Cardiac muscle cell (in vitro differentiated cells and primary cell): ENCODE measurements around the gene SSUH2. TPM values are rescaled to one million over a fixed set of nuclear protein-coding genes. Genes with fewer than 3 reads are reported as not detected.

Experiments
- DNase-seq, 2 donors: peaks; one replicate each; pipeline versions ENCODE4 v3.0.0 to v3.0.0-alpha.2; 2010 to 2017; ENCODE audit warnings: low read depth in 1 of 2, low spot score in 1 of 2
- H3K27ac ChIP-seq: fragments of 200-600 bp; sonication (generic); 2 replicates; pipeline ENCODE4 v1.5.1; 2016
- H3K27me3 ChIP-seq: fragments of 200-600 bp; sonication (generic); 2 replicates; pipeline ENCODE4 v1.6.0; 2016; ENCODE audit warnings: control low read depth
- H3K36me3 ChIP-seq: fragments of 200-600 bp; sonication (generic); 2 replicates; pipeline ENCODE4 v1.5.1; 2016; ENCODE audit warnings: control low read depth
- H3K4me1 ChIP-seq: fragments of 200-600 bp; sonication (generic); 2 replicates; pipeline ENCODE4 v1.8.1; 2017; ENCODE audit warnings: low read depth, mild to moderate bottlenecking, mixed run types
- H3K4me3 ChIP-seq: fragments of 200-600 bp; sonication (generic); 2 replicates; pipeline ENCODE4 v1.5.1; 2016; ENCODE audit warnings: mild to moderate bottlenecking
- H3K9me3 ChIP-seq: fragments of 200-600 bp; sonication (generic); 2 replicates; pipeline ENCODE4 v1.5.1; 2017; ENCODE audit warnings: low read depth, mild to moderate bottlenecking, control low read depth
- polyA plus RNA-seq: library from polyadenylated mRNA; unstranded; fragments of >200 nt; fragmentation: Nextera tagmentation; extraction: Ambion mirVana; gene quantifications from 2 replicates; pipeline ENCODE4 v1.2.1, GENCODE V29; 2016
- total RNA-seq: library from RNA; depleted of rRNA; stranded (reverse); fragments of >200 nt; gene quantifications from 2 replicates; pipeline ENCODE4 v1.2.3, GENCODE V29; 2016
- TF ChIP-seq, protein P1 (sequence below): IDR thresholded peaks from 2 replicates; pipeline ENCODE4 v1.5.1; 2012; ENCODE audit warnings: low read depth, mild to moderate bottlenecking, low read length

SSUH2 gene
- total and polyA plus RNA-seq, 2 experiments from 2014 or later, result 0.33 TPM; not detected in 1

DNA sequence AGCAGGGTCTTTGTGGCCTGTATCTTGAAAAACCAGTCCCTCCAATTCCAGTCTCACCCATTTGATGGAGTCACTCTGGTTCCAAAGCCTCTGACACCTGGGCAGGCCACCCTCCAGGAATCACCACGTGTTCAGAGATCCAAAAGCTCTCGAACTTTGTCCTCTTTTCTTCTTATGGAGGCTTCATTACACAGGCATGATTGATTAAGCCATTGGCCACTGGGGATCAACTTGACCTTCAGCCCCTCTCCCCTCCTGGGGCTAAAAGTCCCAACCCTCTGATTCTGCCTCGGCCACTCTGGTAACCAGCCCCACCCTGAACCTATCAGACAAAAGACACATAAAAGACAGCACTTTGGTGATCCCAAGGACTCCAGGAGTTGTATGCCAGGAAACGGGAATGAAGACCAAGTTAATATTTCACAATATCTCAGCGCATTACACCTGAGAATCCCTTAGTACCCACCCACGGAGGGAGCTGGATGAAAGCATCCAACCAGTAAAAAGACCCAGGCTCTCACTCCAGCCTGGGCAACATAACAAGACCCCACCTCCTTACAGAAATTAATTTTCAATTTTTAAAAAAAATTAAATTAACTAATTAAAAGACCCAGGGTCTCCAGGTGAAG, 23.0 kb upstream of the SSUH2 start:
- no peak for DNase-seq
- peaks cover 21% of the 10 kb centered on the region for H3K27me3 ChIP-seq
- TF ChIP-seq, protein P1, sequence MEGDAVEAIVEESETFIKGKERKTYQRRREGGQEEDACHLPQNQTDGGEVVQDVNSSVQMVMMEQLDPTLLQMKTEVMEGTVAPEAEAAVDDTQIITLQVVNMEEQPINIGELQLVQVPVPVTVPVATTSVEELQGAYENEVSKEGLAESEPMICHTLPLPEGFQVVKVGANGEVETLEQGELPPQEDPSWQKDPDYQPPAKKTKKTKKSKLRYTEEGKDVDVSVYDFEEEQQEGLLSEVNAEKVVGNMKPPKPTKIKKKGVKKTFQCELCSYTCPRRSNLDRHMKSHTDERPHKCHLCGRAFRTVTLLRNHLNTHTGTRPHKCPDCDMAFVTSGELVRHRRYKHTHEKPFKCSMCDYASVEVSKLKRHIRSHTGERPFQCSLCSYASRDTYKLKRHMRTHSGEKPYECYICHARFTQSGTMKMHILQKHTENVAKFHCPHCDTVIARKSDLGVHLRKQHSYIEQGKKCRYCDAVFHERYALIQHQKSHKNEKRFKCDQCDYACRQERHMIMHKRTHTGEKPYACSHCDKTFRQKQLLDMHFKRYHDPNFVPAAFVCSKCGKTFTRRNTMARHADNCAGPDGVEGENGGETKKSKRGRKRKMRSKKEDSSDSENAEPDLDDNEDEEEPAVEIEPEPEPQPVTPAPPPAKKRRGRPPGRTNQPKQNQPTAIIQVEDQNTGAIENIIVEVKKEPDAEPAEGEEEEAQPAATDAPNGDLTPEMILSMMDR, result no peak
- H3K4me3 ChIP-seq, result no peak overlapping the region
- H3K36me3 ChIP-seq, result no peaks in the 10 kb centered on the region
- H3K4me1 ChIP-seq, result peaks cover 3% of the 10 kb centered on the region
- H3K9me3 ChIP-seq, result no peaks in the 10 kb centered on the region
- H3K27ac ChIP-seq, result no peak overlapping the region

- peaks cover 20% of the 10 kb centered on the region for H3K27me3 ChIP-seq
- H3K36me3 ChIP-seq, result no peaks in the 10 kb centered on the region
- H3K27ac ChIP-seq, result no peak overlapping the region
- H3K4me3 ChIP-seq, result no peak overlapping the region
- DNase-seq, result no peak
- TF ChIP-seq, protein P1, result no peak
- H3K9me3 ChIP-seq, result no peaks in the 10 kb centered on the region
- peaks cover 21% of the 10 kb centered on the region for H3K4me1 ChIP-seq
These were observed 20.9 kb upstream of the SSUH2 start for GRCh38 chr3:8665407-8665896.

DNA sequence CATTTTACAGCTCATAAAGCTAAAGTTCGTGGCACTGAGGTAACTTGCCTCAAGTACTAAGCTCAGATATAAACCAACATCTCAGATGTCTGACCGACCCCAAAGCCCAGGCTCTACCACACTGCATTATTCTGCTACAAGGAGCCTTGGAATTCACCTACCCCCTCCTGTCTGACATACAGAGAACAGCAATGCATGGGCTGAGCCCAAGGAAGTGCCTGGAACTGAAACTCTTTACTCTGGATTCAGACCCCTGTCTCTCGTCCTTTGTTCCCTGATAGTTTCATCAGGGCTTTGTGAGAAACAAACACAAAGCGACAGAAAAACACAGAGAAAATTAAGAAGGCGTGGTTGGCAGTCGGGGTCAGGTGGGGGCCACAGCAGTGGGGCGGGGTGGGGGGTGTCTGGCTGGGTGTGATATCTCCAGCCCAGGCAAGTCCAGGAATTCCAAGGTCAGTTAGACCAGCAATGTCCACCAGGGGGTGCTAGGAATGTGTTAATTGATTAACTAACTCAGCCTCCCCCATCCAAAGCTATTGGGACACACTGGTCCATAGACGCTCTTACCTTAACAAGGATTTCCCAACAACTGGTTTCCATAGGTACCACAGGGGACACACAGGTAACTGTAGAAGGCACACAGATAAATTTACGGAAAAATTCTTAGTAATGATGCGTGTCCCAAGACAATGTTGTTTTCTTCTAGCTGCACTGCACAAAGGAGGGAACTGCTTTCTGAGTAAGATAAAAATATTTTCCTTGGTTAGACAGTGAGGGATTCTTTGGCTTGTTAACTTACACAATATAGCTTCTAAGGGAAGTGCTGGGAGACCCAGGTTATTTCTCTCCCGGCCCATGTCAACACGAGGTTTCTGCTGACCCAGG, 18.8 kb upstream of the SSUH2 start:
- Histone ChIP-seq H3K27me3 (peaks cover under 1% of the 10 kb centered on the region), H3K27ac (no peak overlapping the region), H3K4me3 (no peak overlapping the region), H3K36me3 (no peaks in the 10 kb centered on the region), H3K9me3 (no peaks in the 10 kb centered on the region), H3K4me1 (peaks cover 41% of the 10 kb centered on the region)
- TF ChIP-seq, protein P1, result peak; percentile 68
- peak; percentile 74 to 85 for DNase-seq

GRCh38 chr3:8662594-8662993, 18.0 kb upstream of the SSUH2 start:
- DNase-seq, result no peak
- Histone ChIP-seq H3K4me3 (no peak overlapping the region), H3K27me3 (no peaks in the 10 kb centered on the region), H3K4me1 (peaks cover 49% of the 10 kb centered on the region), H3K36me3 (no peaks in the 10 kb centered on the region), H3K27ac (no peak overlapping the region), H3K9me3 (no peaks in the 10 kb centered on the region)
- TF ChIP-seq, protein P1, result no peak

GRCh38 chr3:8660175-8661118, 15.8 kb upstream of the SSUH2 start:
- peak; percentile 35 to 75 for DNase-seq
- TF ChIP-seq, protein P1, result no peak
- Histone ChIP-seq H3K4me1 (peaks cover 58% of the 10 kb centered on the region), H3K36me3 (no peaks in the 10 kb centered on the region), H3K27ac (peak overlapping the region; percentile 95), H3K27me3 (no peaks in the 10 kb centered on the region), H3K4me3 (no peak overlapping the region), H3K9me3 (no peaks in the 10 kb centered on the region)
